Peyer's patch (tissue), 4 donors: ENCODE results near the gene ASB8.

Source experiments
- CTCF ChIP-seq, 6 experiments: fragments of 450-650 bp in 4 of 6; fragments of 200-600 bp in 2 of 6; sonication (generic) in 1 of 6; IDR thresholded peaks; one replicate each; pipeline ENCODE4 v1.5.1; 2017 to 2019; ENCODE audit warnings: antibody characterized with exemption in 6 of 6, mild to moderate bottlenecking in 3 of 6, moderate library complexity in 1 of 6
- POLR2A ChIP-seq, 2 donors: fragments of 450-650 bp; IDR thresholded peaks; one replicate each; pipeline ENCODE4 v1.5.1; 2017; ENCODE audit warnings: antibody characterized with exemption in 2 of 2, mild to moderate bottlenecking in 2 of 2, moderate library complexity in 2 of 2

GRCh38 chr12:48191096-48191495 is 33.8 kb upstream of the ASB8 start:
- no peak for TF ChIP-seq CTCF (IDR thresholded peaks at IDR 0.05)
- no peak for TF ChIP-seq POLR2A (IDR thresholded peaks at IDR 0.05)
